Colonic mucosa (tissue), 4 donors: ENCODE measurements around the gene TBX15. TPM values are rescaled to one million over a fixed set of nuclear protein-coding genes. Genes with fewer than 3 reads are reported as not detected.

Source experiments
- DNase-seq: peaks from one replicate; pipeline ENCODE4 v3.0.0-alpha.2; 2020
- H3K27ac ChIP-seq: fragments of 200-600 bp; one replicate; pipeline ENCODE4 v1.8.0; 2021
- H3K27me3 ChIP-seq: fragments of 200-600 bp; one replicate; pipeline ENCODE4 v1.8.0; 2021
- H3K36me3 ChIP-seq: fragments of 200-600 bp; one replicate; pipeline ENCODE4 v1.8.0; 2021
- H3K4me1 ChIP-seq: fragments of 200-600 bp; one replicate; pipeline ENCODE4 v1.8.0; 2021; ENCODE audit warnings: mild to moderate bottlenecking
- H3K4me3 ChIP-seq: fragments of 200-600 bp; one replicate; pipeline ENCODE4 v1.8.0; 2021
- H3K9ac ChIP-seq, 2 donors: one replicate each; pipeline ENCODE4 v1.7.0; 2013; ENCODE audit warnings: control low read depth in 2 of 2, low read depth in 2 of 2, low read length in 2 of 2
- H3K9me3 ChIP-seq: fragments of 200-600 bp; one replicate; pipeline ENCODE4 v1.8.0; 2021
- intact Hi-C: fragments of 100-400 bp; cut with DNase I; formaldehyde crosslinking; loops from one replicate; pipeline ENCODE4 v1.14.1; 2022
- total RNA-seq, 2 donors: library from RNA; stranded (reverse); fragmentation: NEBNext Ultra II Directional in 1 of 2; extraction: Animal tissue kit (Norgen Biotek cat#: 25700) in 1 of 2; gene quantifications; one replicate each; pipeline ENCODE4 v1.2.1, GENCODE V29; 2021
- TF ChIP-seq, protein P1 (sequence below): fragments of 200-600 bp; IDR thresholded peaks from one replicate; pipeline ENCODE4 v1.8.0; 2022; ENCODE audit warnings: antibody characterized with exemption, mild to moderate bottlenecking
- donor health status: healthy.
- donor health status: DM: no; HTN: no; CAD: no.
- donor health status: DM: no; HTN: no; CAD: no.

TBX15 gene
- total RNA-seq, 2 donors from 2014 or later, result 0.11 TPM; not detected in 1

DNA sequence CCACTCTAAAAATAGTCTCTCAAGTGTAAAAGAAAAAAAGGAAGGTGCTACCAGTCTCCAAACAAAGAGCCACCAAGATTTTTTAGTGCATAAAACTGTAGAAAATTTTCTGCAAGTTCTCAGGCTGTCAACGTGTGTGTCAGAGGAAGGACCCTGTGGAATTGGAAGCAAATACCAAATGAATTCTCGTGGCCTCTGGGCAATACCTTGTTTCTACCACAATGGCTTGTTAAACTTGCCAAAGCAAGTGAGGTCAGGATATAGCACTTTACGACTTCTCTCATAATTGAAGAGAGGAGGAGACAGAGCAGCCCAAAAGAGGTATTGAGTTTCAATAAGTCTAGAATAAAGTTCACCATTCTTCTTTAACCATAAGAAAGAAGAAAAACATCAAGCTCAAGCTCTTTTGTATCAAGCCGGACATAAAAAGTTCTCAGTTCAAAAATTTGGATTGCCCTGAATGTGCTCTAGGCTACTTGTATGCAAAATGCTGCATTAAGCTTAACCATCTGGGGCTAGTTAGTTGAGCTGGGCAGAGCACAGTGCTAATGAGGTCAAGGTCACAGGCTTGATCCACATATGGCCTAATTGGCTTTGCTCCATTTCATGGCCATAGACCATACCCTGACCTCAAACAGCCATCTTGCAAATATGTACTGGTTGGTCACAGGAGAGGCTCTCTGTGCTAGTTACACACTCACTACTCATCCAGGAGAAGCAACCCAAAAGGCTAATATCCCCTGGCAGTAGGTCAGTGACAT, 60.5 kb downstream of the TBX15 start:
- H3K27me3 ChIP-seq, result no peaks in the 10 kb centered on the region
- H3K4me1 ChIP-seq, result no peaks in the 10 kb centered on the region
- TF ChIP-seq, protein P1, sequence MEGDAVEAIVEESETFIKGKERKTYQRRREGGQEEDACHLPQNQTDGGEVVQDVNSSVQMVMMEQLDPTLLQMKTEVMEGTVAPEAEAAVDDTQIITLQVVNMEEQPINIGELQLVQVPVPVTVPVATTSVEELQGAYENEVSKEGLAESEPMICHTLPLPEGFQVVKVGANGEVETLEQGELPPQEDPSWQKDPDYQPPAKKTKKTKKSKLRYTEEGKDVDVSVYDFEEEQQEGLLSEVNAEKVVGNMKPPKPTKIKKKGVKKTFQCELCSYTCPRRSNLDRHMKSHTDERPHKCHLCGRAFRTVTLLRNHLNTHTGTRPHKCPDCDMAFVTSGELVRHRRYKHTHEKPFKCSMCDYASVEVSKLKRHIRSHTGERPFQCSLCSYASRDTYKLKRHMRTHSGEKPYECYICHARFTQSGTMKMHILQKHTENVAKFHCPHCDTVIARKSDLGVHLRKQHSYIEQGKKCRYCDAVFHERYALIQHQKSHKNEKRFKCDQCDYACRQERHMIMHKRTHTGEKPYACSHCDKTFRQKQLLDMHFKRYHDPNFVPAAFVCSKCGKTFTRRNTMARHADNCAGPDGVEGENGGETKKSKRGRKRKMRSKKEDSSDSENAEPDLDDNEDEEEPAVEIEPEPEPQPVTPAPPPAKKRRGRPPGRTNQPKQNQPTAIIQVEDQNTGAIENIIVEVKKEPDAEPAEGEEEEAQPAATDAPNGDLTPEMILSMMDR, result no peak
- no peaks in the 10 kb centered on the region for H3K9me3 ChIP-seq
- H3K9ac ChIP-seq, result no peak overlapping the region
- intact Hi-C loops, result no loop called here
- DNase-seq, result no peak
- no peak overlapping the region for H3K4me3 ChIP-seq
- H3K27ac ChIP-seq, result no peak overlapping the region
- no peaks in the 10 kb centered on the region for H3K36me3 ChIP-seq

- no peak overlapping the region for H3K4me3 ChIP-seq
- no peaks in the 10 kb centered on the region for H3K27me3 ChIP-seq
Observed at GRCh38 chr1:118926261-118926660, 61.9 kb downstream of the TBX15 start.

GRCh38 chr1:118925651-118926050, 62.5 kb downstream of the TBX15 start:
- Histone ChIP-seq H3K36me3 (no peaks in the 10 kb centered on the region), H3K9me3 (no peaks in the 10 kb centered on the region), H3K4me3 (no peak overlapping the region), H3K27ac (no peak overlapping the region), H3K27me3 (no peaks in the 10 kb centered on the region), H3K4me1 (no peaks in the 10 kb centered on the region), H3K9ac (no peak overlapping the region)
- TF ChIP-seq, protein P1, result no peak
- intact Hi-C loops, result no loop called here
- DNase-seq, result no peak

More at GRCh38 chr1:118926261-118926660, 61.9 kb downstream of the TBX15 start:
- H3K27ac ChIP-seq, result no peak overlapping the region
- no peaks in the 10 kb centered on the region for H3K36me3 ChIP-seq
- intact Hi-C loops, result no loop called here
- H3K9ac ChIP-seq, result no peak overlapping the region
- H3K4me1 ChIP-seq, result no peaks in the 10 kb centered on the region
- no peak for DNase-seq
- TF ChIP-seq, protein P1, result no peak
- no peaks in the 10 kb centered on the region for H3K9me3 ChIP-seq

DNA sequence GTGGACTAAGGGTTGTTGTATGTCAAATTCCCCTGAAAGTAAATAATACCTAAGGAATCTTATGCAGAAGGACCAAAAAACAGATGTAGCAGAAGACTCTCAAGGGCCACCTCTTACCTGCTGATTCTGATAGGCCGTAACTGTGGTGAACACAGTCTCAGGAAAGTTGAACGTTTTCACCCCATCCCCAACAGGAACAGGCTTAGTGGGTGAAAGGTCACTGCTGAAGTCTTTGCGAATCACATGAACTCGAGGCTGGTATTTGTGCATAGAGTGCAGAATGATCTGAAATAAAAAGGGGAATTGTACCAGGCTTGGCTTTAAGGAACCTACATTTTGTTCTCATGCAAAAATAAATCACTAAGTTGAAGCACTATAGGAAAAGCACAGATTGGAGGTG, 64.8 kb downstream of the TBX15 start:
- Histone ChIP-seq H3K36me3 (no peaks in the 10 kb centered on the region), H3K4me3 (no peak overlapping the region), H3K27me3 (no peaks in the 10 kb centered on the region), H3K9me3 (no peaks in the 10 kb centered on the region), H3K27ac (no peak overlapping the region), H3K4me1 (no peaks in the 10 kb centered on the region), H3K9ac (no peak overlapping the region)
- intact Hi-C loops, result no loop called here
- TF ChIP-seq, protein P1, result no peak
- no peak for DNase-seq

DNA sequence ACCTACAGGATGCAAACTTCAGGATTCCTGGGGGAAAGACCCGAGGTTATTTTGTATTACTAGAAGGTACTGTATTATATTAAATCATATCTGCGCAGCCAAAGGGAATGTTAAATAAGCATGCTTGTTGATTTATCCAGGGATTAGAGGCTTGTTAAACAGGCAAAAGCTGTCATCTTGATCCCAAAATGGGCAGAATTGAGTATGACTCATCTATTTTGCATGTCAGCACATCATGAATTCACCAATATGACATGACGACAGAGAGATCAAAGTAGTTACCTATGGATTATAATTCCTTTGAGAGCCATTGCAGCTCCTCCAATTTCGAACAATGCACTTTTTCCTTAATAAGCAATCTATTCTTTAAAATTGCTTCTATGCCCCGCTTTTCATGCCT, 66.1 kb downstream of the TBX15 start:
- no peak overlapping the region for H3K9ac ChIP-seq
- no peak overlapping the region for H3K27ac ChIP-seq
- H3K36me3 ChIP-seq, result no peaks in the 10 kb centered on the region
- intact Hi-C loops, result no loop called here
- no peaks in the 10 kb centered on the region for H3K4me1 ChIP-seq
- TF ChIP-seq, protein P1, result no peak
- no peaks in the 10 kb centered on the region for H3K27me3 ChIP-seq
- no peaks in the 10 kb centered on the region for H3K9me3 ChIP-seq
- DNase-seq, result no peak
- no peak overlapping the region for H3K4me3 ChIP-seq
